NOMO-1 treated with DMSO at 0.1 percent for 48 hours (cell line): ENCODE data around the gene ORMDL3.
"Not testable (repeated sequence)": the region's sequence is repeated elsewhere in the genome, so short reads cannot be mapped to it uniquely, and the experiment has no call there.

ENCODE experiments used
- DNase-seq: peaks from one replicate; lab custom pipeline; 2025; ENCODE audit not compliant: unreplicated experiment; lab: John Stamatoyannopoulos, UW

Gene ORMDL3

DNA sequence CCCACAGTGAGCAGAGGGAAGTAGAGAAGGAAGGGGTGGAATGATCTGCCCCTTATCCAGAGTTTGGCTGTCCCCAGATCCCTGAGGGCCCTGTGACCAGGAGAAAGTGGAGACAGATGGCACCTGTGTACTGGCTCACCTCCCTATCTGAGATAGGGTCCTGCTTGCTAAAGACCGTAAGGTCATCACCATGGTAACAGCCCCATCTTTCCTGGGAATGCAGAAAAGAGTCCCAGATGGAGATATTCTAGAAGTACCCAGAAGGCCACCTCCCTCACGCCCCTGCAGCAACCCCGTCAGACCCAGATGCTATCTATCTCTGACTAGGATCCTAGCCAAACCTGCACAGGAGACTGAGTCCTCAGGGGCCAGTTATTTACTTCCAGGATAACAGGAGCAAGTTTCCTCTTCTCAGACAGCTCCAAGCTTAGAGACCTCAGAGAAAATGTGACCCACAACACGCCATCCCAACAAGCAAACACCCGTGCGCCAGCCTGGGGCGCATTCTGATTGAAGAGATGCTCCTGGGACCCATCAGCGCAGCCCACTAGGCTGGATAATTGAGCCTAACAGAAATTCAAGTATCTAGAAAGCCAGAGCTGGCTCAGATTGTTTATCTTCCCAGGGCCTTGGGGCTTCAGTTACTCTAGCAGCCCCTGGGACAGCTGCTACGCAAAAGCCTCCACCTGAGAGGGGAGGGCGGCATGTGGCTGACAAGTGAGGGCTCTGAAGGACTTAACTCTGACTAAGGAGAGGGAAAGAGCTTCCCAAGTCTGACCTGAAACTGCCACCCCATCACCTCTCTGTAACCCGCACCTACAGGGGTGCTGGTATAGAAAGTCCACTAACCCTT lies 1.9 kb downstream of the ORMDL3 start:
- no peak for DNase-seq

GRCh38 chr17:39924691-39925055 lies 2.7 kb downstream of the ORMDL3 start:
- DNase-seq, result no peak

- no peak for DNase-seq
Observed at GRCh38 chr17:39923836-39924690, 3.3 kb downstream of the ORMDL3 start.

- DNase-seq, result no peak
Observed at GRCh38 chr17:39923230-39923629, 4.2 kb downstream of the ORMDL3 start.

DNA sequence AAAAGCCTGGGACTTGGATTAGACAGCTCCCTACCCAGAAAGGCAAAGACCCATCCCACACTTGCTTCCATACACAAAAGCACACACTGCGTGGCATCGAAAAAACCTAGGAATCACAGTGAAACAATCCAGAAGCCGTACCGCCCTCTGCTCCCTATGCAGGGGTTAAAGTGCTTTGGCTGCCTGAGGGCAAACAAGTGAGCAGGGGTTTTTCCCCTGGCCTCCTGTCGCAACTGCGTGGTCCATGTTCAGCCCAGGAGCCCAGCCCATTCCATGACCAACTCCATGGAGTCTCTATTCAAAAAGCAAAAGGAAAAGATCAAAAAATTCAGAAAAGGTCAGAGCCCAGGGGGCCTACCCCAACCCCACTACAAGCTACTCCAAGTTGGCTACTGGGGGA lies 5.4 kb downstream of the ORMDL3 start:
- DNase-seq, result no peak

- no peak for DNase-seq
Observed at GRCh38 chr17:39921323-39921722, 6.1 kb downstream of the ORMDL3 start.

DNA sequence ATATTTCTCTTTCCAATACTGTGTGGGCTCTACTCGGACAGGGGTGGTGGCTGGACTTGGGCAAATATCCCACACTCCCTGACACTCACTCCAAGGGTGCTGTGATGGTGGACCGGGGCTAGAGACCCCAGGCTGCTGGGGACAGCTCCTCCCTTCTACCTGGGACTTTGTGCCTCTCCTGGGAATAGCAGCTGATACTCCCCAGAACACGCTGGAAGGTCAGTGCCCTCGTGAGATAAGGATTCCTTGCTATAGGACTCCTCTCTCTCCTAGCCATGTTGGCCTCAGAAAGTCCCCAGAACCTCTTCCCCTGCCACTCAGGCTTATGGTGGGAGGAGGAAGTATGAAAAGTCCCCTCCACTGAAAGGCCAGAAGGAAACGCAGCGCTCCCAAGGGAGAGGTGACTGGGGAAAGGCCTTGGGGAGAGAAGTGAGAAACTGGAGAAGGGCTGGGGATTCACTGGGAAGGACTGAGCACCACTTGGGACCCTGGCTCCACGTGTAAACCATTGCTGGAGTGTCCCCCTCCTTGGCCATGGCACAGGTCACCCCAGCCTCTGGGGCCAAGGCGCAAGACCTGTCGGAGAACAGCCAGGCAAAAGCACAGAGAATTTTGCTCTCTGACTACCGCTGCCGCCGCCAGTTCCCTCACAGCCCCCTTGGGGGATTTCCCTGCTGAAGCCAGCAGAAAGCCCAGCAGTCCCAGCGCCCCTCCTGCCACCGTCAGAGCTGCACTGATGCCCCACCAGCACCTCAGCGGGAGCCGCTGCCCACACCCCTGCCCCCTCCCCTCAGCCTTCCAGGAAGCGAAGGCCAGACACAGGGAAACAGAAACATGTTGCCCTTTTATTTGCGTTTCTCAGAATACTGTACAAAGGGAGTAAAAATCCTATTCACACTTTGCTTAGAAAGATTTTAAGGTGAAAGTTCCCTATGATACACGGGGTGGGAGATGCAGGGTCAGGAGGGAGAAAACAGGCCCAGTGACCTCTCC lies 6.9 kb downstream of the ORMDL3 start:
- DNase-seq, result no peak

- no peak for DNase-seq
Observed at GRCh38 chr17:39919087-39919683, 8.2 kb downstream of the ORMDL3 start.

DNA sequence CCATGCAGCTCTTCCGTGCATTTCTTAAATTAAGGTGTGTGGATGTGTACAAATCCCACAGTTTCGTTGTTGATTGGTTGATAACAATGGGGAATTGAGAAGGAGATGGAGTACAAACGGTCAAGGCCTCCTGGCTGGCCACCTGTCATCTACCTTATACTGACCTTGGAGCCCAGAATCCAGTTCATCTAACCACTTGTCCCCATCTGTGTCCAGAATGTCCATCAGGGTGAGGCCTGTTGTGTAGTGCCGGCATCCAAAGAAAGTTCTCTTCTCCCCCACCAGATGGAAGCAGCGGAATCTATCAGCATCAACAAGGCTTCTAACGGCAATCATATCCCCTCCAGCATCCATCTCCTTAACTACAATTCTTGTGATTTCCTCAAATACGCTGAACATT lies 10.5 kb downstream of the ORMDL3 start:
- DNase-seq, result no peak

GRCh38 chr17:39915559-39915958 lies 11.8 kb downstream of the ORMDL3 start:
- no peak for DNase-seq

DNA sequence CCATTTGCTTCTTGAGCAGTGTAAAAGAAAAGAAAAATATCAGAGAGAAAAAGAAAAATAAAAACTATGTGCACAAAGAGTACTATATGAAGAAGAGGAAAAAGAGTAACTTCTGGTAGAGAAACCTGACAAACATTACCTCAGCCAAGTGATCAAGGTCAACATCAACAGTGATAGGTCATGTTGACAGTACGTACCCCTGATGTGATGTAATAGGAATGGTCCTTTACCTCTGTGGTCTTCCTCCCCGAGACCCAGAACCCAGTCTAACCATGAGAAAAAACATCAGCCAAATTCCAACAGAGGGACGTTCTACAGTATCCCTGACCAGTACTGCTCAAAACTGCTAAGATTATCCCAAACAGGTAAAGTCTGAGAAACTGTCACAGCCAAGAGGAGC lies 13.4 kb downstream of the ORMDL3 start:
- DNase-seq, result no peak

GRCh38 chr17:39908789-39909352 lies 18.5 kb downstream of the ORMDL3 start:
- no peak for DNase-seq

DNA sequence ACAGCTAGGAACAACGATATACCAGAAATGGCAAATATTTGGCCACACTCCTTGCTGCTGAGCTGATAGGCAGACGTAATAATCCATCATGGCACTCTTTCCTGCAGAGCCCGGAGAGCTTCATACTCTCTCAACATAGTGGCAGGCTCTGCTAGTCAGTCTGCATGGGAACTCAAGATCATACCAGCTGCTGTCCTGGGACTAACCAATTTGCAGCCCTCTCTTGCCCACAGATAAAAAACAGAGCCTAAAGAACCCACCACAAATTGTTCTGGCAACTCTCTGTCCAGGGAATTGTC lies 22.5 kb downstream of the ORMDL3 start:
- DNase-seq, result no peak

GRCh38 chr17:39903158-39903884 lies 24.1 kb downstream of the ORMDL3 start:
- DNase-seq, result peak; percentile 3

- DNase-seq, result not testable (repeated sequence)
Observed at GRCh38 chr17:39902027-39902426, 25.4 kb downstream of the ORMDL3 start.

- DNase-seq, result no peak
Observed at GRCh38 chr17:39899215-39899614, 28.2 kb downstream of the ORMDL3 start.

DNA sequence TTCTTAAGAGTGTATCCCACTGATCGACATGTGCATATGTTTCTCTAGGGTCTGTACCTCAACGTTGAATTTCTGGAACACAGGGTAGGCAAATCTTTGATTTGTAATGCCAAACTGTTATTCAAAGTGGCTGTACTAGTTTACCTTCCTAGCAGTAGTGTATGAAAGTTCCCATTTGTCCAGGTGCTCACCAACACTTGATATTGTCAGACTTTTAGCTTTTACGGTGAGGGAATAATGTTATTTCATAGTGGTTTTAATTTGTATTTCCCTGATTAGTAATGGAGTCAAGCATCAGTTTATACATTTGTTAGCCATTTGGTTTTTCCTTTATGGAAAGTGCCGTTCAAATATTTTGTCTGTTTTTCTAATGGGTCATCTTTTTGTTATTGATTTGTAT lies 29.3 kb downstream of the ORMDL3 start:
- no peak for DNase-seq

DNA sequence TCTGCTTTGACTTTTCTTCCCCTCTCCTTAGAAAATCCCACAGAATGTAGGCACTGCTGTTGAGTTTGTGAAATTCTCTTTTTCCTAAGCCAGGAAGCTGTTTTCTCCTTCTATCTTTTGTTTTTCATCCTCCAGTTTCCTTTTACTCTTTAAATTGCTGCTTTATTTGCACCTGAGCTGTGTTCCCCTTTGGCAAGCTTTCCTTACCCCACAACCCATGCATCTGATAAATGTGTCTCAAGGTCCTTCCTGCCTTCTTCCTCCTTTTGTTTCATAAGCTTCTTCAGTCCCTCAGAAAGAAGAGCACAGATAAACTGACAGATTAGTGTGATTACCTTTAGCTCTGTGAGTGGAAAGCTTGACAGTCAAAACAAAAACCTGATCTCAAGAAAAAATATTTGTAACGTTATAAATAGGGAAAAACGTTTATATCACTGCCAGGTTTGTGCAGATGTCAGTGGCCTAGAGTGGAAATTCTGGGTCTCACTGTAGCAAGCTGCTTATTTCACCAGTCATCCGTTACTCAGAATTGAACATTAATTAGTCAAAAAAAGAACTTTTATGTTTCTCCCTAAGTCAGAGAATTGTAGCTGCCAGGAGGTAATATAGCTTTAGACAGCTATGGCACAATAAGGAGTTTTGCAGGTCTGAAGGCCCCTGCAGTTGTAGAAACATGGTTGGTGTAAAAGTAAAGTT lies 32.6 kb downstream of the ORMDL3 start:
- peak; percentile 32 for DNase-seq

GRCh38 chr17:39889200-39889599 lies 38.2 kb downstream of the ORMDL3 start:
- DNase-seq, result no peak
